ENCODE results near the gene SRSF4. TPM values are rescaled to one million over a fixed set of nuclear protein-coding genes. Genes with fewer than 3 reads are reported as not detected.

The SRSF4 gene
- total and polyA plus RNA-seq, 9 of the 15 experiments (the other 6 are each of a cell fraction or from before 2014, with no cell fraction given), result 15.9 to 132 (median 82.0) TPM

DNA sequence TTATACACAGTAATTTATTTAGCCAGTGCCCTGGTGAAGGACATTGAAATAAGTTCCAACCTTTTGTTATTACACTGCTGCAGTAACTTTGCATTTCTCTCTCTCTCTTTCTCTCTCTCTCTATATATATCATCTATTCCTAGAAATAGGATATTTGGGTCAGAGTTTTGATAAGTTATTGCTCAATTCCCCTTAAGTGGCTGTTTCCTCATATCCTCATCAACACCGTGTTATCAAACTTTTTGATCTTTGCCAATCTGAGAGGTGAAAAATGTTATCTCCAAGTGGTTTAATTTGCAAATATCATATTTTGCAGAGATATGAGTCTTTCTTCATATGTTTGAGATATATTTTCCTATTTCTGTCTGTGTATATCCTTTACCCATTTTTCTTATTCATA, 1.6 kb upstream of the SRSF4 start (continued):
- TF ChIP-seq, protein P1, sequence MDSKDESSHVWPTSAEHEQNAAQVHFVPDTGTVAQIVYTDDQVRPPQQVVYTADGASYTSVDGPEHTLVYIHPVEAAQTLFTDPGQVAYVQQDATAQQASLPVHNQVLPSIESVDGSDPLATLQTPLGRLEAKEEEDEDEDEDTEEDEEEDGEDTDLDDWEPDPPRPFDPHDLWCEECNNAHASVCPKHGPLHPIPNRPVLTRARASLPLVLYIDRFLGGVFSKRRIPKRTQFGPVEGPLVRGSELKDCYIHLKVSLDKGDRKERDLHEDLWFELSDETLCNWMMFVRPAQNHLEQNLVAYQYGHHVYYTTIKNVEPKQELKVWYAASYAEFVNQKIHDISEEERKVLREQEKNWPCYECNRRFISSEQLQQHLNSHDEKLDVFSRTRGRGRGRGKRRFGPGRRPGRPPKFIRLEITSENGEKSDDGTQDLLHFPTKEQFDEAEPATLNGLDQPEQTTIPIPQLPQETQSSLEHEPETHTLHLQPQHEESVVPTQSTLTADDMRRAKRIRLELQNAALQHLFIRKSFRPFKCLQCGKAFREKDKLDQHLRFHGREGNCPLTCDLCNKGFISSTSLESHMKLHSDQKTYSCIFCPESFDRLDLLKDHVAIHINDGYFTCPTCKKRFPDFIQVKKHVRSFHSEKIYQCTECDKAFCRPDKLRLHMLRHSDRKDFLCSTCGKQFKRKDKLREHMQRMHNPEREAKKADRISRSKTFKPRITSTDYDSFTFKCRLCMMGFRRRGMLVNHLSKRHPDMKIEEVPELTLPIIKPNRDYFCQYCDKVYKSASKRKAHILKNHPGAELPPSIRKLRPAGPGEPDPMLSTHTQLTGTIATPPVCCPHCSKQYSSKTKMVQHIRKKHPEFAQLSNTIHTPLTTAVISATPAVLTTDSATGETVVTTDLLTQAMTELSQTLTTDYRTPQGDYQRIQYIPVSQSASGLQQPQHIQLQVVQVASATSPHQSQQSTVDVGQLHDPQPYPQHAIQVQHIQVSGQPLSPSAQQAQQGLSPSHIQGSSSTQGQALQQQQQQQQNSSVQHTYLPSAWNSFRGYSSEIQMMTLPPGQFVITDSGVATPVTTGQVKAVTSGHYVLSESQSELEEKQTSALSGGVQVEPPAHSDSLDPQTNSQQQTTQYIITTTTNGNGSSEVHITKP (IDR thresholded peaks at IDR 0.05; ENCODE audit: partially characterized antibody), result no peak
- no peak for TF ChIP-seq HMG20A (CRISPR knock-in tag; conservative IDR thresholded peaks at IDR 0.05)
- no peak for TF ChIP-seq MCM3 (IDR thresholded peaks at IDR 0.05)
- TF ChIP-seq CEBPZ (IDR thresholded peaks at IDR 0.05; ENCODE audit: borderline replicate concordance, low read depth, low read length), result no peak
- no peak for TF ChIP-seq ZNF695 (CRISPR knock-in tag; IDR thresholded peaks at IDR 0.05)
- TF ChIP-seq, protein P2, sequence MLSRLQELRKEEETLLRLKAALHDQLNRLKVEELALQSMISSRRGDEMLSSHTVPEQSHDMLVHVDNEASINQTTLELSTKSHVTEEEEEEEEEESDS (CRISPR knock-in tag; IDR thresholded peaks at IDR 0.05), result no peak
- no peak for TF ChIP-seq ZNF3 (CRISPR knock-in tag; IDR thresholded peaks at IDR 0.05)
- TF ChIP-seq PTBP1 (IDR thresholded peaks at IDR 0.05; ENCODE audit: low read depth, low read length), result no peak
- TF ChIP-seq CBX3 (IDR thresholded peaks at IDR 0.05; ENCODE audit: borderline replicate concordance in 1 of 2, low read length in 2 of 2), result no peak
- TF ChIP-seq NEUROD1 (IDR thresholded peaks at IDR 0.05; ENCODE audit: borderline replicate concordance, low read depth, low read length, partially characterized antibody), result no peak
- TF ChIP-seq, protein P3, sequence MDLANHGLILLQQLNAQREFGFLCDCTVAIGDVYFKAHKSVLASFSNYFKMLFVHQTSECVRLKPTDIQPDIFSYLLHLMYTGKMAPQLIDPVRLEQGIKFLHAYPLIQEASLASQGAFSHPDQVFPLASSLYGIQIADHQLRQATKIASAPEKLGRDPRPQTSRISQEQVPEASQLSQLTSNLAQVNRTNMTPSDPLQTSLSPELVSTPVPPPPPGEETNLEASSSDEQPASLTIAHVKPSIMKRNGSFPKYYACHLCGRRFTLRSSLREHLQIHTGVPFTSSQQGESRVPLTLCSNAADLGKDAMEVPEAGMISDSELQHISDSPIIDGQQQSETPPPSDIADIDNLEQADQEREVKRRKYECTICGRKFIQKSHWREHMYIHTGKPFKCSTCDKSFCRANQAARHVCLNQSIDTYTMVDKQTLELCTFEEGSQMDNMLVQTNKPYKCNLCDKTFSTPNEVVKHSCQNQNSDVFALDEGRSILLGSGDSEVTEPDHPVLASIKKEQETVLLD (IDR thresholded peaks at IDR 0.05), result peak; percentile 26; the same call in 1 of the 2 replicates
- TF ChIP-seq, protein P4, sequence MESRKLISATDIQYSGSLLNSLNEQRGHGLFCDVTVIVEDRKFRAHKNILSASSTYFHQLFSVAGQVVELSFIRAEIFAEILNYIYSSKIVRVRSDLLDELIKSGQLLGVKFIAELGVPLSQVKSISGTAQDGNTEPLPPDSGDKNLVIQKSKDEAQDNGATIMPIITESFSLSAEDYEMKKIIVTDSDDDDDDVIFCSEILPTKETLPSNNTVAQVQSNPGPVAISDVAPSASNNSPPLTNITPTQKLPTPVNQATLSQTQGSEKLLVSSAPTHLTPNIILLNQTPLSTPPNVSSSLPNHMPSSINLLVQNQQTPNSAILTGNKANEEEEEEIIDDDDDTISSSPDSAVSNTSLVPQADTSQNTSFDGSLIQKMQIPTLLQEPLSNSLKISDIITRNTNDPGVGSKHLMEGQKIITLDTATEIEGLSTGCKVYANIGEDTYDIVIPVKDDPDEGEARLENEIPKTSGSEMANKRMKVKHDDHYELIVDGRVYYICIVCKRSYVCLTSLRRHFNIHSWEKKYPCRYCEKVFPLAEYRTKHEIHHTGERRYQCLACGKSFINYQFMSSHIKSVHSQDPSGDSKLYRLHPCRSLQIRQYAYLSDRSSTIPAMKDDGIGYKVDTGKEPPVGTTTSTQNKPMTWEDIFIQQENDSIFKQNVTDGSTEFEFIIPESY (CRISPR knock-in tag; IDR thresholded peaks at IDR 0.05), result no peak
- no peak for TF ChIP-seq ATF3 (IDR thresholded peaks at IDR 0.05)
- no peak for TF ChIP-seq ATF3 (CRISPR knock-in tag; conservative IDR thresholded peaks at IDR 0.05)
- TF ChIP-seq NR2F6 (CRISPR knock-in tag; IDR thresholded peaks at IDR 0.05), result no peak
- no peak for TF ChIP-seq ZBTB7A (IDR thresholded peaks at IDR 0.05; ENCODE audit: borderline replicate concordance, control insufficient read depth, low read depth, low read length)
- peak; percentile 43; the same call in 1 of the 2 replicates for TF ChIP-seq MTA1 (IDR thresholded peaks at IDR 0.05; ENCODE audit: borderline replicate concordance)

Measured in K562 (cell line).